NCI-H146 treated with DMSO at 0.1 percent for 48 hours (cell line): ENCODE results near the gene ITGB1BP1.

Source experiments
- DNase-seq: peaks from one replicate; lab custom pipeline; 2025; ENCODE audit not compliant: unreplicated experiment; lab: John Stamatoyannopoulos, UW

ITGB1BP1 gene

GRCh38 chr2:9428965-9429577 lies 5.7 kb upstream of the ITGB1BP1 start:
- no peak for DNase-seq

DNA sequence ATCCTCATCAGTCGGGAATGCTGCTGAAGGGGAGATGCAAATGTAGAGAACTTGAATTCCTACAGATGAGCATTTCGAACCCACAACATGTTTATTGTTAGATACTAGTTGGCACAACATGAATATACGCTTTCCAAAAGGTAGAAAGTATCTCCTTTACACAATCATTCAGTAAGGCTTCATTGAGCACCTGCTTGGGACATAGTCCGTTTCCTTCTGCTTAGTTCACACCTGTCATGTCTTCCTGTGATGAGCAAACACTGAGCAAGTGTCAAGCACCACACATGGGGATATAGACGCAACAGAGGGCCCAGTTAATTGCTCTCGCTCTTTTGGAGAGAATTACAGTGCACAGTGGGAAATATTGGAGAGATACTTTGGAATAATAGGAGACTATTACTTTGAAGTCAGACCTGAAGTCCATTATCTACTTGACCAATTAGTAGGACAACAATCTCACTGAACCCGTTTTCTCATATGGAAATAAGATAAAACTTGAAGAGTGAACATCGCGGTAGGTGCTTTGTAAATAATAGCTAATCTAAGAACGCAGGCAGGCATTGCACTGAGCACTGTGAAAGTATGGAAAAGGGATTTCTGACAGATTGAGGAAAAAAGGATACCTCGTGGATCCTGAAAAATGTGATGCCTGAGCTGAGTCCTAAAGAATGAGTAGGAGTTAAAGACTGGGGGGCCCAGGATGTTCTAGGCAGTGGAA lies 1.3 kb upstream of the ITGB1BP1 start:
- peak; percentile 93 for DNase-seq

DNA sequence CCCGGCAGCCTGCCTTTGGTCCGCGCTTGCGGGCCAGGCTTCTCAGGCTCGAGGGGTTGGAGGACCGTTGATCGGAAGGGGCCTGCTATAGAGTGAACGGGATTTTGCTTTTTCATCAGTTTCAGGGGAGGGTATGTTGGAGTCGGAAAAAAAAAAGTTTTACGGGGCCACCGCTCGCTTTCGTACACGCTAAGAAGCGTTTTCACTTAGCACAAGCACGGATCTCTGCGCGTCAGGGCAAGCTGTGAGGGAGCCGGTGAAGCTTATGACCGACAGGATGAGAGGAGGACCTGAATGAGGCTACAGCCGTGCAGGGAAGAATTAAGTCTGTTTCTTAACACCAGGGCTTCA lies 569 bp upstream of the ITGB1BP1 start:
- peak; percentile 45 for DNase-seq

- DNase-seq, result peak; percentile 54
Observed at GRCh38 chr2:9422321-9423099, 818 bp downstream of the ITGB1BP1 start.

- DNase-seq, result no peak
Observed at GRCh38 chr2:9420495-9420894, 2.8 kb downstream of the ITGB1BP1 start.

DNA sequence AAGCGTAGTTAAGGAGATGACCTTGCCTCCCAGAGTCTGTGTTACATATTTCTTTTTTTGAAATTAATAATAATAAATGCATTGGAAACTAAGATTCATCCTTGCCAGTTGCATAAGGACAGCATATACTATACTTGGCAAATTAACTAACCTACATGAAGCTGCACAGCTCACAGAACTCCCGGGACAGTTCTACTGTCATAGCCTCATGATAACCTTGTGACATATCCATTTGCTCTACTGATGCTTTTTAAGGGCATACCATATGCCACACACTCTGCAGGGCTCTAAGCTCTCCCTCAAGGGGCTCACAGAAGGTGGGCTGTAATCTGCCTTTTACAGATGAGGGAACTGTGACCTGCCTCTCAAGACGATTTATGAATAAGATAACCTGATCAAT lies 3.8 kb downstream of the ITGB1BP1 start:
- no peak for DNase-seq

DNA sequence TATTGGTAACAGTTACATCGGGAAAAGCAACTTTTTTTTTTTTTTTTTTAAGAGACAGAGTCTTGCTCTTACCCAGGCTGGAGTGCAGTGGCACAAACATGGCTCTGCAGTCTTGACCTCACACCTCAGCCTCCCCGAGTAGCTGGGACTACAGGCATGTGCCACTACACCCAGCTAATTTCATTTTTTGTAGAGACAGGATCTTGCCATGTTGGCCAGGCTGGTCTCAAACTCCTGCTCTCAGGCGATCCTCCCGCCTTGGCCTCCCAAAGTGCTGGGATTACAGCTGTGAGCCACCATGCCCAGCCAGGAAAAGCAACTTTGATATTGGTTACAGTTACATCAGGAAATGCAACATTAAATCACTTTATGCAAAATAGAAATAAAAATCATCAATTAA lies 4.6 kb downstream of the ITGB1BP1 start:
- DNase-seq, result no peak

- no peak for DNase-seq
Observed at GRCh38 chr2:9417725-9418124, 5.6 kb downstream of the ITGB1BP1 start.

DNA sequence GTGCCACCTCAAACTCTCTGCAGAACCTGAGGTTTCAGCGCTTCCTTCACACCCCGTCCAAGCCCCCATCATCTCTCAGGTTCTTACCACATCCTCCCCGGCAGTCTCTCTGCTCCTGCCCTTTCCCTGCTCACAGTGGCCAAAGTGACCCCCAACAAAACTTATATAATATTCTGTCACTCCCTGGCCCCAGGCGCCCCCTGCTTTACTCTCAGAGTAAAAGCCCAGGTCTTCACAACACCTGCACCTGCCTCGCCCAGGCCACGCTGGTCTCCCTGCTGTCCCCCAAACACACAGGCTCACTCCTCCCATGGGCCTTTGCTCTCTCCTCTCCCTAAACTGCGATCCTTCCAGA lies 6.4 kb downstream of the ITGB1BP1 start:
- DNase-seq, result no peak

DNA sequence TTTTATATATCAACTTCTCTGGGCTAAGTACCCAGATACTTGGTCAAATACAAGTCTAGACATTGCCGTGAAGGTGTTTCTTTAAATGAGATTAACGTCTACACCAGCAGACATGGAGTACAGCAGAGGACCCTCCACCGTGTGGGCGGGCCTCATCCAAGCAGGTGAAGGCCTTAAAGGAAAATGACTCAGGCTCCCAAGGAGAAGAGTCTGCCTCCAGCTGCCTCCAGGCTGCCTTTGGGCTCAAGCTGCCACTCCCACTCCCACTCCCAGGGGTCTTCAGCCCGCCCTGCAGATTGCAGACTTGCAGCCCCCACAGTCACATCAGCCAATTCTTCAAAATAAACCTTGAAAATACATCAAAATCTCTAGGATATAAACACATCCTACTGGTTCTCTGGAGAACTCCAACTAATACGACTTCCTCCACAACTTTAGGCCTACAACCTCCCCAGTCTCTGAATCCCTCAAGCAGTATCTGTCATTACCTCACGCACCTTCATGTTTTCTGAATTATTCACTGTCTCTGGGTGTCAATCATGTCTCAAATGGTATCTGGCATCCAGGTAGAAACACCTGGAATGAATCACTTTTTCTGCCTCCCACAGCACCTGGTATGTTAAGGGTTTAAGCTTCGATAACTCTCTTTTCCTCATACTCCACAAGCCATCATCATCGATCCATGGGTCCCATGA lies 6.9 kb downstream of the ITGB1BP1 start:
- DNase-seq, result no peak

- DNase-seq, result no peak
Observed at GRCh38 chr2:9415516-9416169, 7.7 kb downstream of the ITGB1BP1 start.

- no peak for DNase-seq
Observed at GRCh38 chr2:9412781-9413180, 10.5 kb downstream of the ITGB1BP1 start.

GRCh38 chr2:9410108-9410507 lies 13.2 kb downstream of the ITGB1BP1 start:
- DNase-seq, result no peak

DNA sequence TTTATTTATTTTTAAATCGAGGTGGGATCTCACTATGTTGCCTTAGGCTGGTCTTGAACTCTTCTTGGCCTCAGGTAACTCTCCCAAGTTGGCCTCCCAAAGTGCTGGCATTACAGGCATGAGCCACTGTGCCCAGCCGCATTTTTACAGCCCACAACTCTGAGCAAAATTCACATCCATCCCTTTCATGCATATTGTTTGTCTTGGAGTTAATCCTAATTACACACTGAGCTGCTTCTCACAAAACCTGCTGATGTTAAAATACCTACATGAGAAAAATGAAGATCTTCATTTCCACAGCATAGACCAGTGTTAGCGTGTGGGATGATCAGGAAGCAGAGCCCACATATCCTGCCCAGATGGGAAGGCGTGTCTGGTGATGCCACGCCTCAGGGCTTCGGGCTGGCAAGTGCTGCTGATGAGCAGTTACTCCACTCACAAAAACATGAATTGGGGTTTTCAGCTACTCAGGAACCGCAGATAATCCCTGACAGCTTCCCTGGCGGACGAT lies 14.6 kb downstream of the ITGB1BP1 start:
- no peak for DNase-seq

DNA sequence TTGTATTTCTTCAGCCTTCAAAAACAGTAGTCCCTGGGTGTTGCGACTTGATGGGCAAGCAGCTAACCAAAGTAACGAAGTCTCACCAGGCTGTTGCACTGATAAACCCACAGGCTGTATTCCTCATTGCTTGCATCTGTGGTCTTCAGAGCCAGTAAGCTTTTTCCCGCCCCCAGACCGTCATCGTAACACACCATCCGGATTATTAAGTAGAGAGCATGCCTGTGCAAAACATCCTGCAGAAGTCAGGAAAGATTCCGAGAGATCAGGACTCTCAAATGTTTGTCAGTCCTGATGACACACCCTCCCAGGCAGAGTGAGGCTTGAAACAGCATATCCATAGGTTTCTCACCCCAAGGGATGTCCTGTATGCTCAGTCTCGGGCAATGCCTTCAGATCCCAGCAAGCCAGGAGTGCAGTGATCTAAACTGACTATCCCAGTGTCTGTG lies 15.9 kb downstream of the ITGB1BP1 start:
- DNase-seq, result no peak

DNA sequence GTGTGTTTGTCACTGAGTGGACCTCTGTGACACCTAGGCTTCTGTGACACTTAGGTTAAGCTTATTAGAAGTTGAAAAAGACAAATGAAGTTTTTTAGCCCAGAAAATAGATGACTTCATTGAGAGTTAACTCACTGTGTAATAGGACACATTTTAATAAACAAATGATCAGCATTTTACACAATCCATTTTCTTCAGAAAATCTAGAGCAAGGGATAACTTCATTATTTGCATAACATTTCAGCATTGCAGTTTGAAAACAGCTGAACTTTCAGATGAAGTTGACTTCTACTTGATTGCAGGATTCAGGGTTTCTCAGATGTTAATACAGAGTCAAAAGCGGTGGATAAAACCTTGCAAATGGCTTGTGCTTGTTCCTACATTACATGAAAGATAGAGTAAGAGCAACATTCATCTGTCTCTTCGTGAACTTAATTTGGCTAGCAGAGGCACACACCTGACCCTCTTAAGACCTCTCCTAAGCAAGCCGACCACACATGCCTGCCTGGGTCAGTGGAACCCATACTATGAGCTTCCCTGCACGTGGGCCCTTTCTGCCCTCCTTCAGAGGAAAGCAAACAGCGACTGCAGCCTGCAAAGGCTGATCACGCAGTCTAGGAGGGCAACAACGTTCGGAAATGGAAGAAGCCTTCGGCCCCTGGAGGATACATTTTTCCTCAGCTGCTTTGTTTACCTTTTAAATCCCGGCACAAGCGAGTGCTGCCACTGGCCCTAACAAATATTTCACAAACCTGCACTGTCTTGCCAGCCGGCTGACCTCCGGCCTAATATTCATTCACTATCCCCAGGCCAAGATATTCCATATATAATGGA lies 16.6 kb downstream of the ITGB1BP1 start:
- DNase-seq, result no peak

GRCh38 chr2:9405636-9406035 lies 17.7 kb downstream of the ITGB1BP1 start:
- DNase-seq, result no peak

DNA sequence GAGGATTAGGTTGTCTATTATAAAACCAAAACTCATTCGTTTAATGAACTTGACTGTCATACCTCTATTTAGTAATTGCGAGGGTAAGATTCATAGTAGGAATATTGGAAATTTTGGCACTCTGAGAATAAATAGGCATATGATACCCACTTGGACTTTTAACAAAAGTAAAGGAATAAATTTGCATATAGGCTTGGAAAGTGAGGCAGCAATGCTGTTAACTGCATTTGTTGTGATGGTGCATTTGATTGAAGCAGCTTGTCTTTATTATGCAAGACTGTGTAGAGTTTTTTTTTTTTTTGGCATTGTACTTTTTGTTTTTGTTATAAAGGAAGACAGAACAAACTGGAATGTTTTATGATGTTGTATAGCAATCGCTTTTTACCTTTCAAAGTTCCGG lies 18.9 kb downstream of the ITGB1BP1 start:
- no peak for DNase-seq

DNA sequence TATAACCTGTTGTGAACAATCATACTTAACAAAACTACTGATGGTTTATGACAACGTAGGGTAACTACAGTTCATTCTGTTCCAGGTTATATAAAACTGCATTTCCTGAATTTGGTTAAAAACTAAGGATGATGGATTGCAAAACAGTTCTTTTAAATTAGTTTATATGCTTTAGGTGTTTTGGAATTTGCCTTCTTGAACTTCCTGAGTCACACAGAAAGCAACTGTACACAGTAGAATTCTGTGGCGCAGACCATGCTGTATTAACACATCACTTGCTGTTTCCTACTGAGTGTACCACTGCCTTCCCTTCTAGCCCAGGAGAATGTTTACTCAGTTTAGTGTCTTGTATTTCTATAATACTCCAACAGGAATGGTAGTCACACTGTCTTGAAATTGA lies 19.4 kb downstream of the ITGB1BP1 start:
- DNase-seq, result no peak
